Hepatocyte (in vitro differentiated cells): ENCODE measurements around the gene SHISAL1.

Experiments used
- EZH2 ChIP-seq: fragments of 200-600 bp; sonication (generic); IDR thresholded peaks from 2 replicates; pipeline ENCODE4 v1.6.1; 2016; ENCODE audit warnings: antibody characterized with exemption, mild to moderate bottlenecking, borderline replicate concordance
- EZH2phosphoT487 ChIP-seq: fragments of 200-600 bp; sonication (generic); IDR thresholded peaks from one replicate; pipeline ENCODE4 v1.6.1; 2018; ENCODE audit warnings: antibody characterized with exemption, mild to moderate bottlenecking, low read depth, moderate library complexity; ENCODE audit not compliant: unreplicated experiment, severe bottlenecking
- TF ChIP-seq, protein P1 (sequence below): fragments of 200-600 bp; sonication (generic); IDR thresholded peaks from 2 replicates; pipeline ENCODE4 v1.5.1; 2016; ENCODE audit warnings: antibody characterized with exemption, mild to moderate bottlenecking; ENCODE audit not compliant: poor library complexity

DNA sequence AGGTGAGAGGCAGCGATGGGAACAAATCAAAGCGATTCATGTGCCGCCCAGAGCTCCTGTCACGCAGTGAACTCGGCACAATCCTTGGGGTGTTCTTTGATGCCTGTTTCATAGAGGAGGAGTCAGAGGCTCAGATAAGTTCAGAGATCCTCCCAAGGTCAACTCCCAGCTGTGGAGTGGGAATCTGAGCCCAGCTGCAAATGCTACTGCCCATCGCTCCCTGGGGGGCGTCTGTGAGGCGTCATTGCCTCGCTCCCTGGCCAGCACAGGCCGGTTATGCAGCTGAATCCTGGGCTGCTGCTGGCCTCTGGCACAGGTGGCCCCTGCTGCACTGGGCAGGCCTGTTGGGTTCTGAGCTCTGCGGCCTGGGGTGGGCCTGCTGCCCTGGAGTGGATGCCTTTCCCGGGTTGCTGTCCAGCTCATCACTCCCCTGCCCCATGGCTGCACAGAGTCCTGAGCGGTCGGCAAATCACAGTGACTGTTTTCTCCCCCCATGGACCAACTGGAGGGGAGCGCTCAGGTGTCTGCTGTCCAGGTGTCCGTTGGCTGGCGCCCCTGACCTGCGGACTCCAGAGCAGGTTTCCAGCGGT lies 36.3 kb upstream of the SHISAL1 start:
- TF ChIP-seq, protein P1, sequence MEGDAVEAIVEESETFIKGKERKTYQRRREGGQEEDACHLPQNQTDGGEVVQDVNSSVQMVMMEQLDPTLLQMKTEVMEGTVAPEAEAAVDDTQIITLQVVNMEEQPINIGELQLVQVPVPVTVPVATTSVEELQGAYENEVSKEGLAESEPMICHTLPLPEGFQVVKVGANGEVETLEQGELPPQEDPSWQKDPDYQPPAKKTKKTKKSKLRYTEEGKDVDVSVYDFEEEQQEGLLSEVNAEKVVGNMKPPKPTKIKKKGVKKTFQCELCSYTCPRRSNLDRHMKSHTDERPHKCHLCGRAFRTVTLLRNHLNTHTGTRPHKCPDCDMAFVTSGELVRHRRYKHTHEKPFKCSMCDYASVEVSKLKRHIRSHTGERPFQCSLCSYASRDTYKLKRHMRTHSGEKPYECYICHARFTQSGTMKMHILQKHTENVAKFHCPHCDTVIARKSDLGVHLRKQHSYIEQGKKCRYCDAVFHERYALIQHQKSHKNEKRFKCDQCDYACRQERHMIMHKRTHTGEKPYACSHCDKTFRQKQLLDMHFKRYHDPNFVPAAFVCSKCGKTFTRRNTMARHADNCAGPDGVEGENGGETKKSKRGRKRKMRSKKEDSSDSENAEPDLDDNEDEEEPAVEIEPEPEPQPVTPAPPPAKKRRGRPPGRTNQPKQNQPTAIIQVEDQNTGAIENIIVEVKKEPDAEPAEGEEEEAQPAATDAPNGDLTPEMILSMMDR, result no peak
- TF ChIP-seq EZH2phosphoT487 (no peak), EZH2 (no peak)
